ENCODE results near the gene PRTN3.
"Not testable (repeated sequence)": the region's sequence is repeated elsewhere in the genome, so short reads cannot be mapped to it uniquely, and the experiment has no call there.

The PRTN3 gene

DNA sequence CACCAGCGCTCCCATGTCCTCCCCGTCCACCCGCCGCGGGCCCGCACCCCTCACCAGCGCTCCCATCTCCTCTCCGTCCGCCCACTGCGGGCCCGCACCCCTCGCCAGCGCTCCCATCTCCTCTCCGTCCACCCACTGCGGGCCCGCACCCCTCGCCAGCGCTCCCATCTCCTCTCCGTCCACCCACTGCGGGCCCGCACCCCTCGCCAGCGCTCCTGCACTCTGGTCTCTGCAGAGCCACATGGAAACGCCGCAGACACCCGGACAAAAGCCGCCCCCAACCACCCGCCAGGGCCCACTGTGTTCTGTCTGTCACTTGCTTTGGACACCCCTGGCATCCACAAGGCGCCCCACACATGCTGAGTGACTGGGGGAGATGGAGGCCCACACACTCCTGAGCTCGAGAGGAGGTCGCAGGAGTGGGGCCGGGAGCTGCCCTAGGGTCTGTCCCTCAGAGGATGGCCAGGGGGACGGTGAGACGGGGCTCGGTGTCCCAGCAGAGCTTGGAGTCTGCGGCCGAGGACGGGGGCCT lies 26.0 kb downstream of the PRTN3 start:
- no peak for DNase-seq (ENCODE audit: low read depth, low spot score)

DNA sequence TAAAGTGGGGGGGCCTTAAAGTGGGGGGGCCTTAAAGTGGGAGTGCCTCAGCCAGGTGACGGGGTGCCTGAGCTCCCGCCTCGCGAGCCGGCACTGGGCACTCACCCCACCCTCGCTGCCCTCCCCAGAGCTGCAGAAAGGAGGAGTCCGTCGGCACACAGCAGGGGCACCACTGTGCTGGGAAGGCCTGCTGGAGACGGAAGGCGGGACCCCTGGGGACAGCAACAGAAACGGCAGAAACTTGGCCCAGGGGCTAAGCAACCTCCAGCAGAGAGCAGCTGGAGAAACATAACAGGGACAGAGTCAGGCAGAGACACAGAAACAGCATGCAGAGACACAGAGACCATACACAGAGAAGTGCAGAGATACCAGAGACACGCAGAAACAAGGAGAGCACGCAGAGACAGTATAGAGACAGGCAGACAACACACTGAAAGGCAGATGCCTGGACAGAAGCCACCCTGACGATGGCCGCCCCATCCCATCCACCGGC lies 26.5 kb downstream of the PRTN3 start:
- DNase-seq (ENCODE audit: low read depth, low spot score): no peak

DNA sequence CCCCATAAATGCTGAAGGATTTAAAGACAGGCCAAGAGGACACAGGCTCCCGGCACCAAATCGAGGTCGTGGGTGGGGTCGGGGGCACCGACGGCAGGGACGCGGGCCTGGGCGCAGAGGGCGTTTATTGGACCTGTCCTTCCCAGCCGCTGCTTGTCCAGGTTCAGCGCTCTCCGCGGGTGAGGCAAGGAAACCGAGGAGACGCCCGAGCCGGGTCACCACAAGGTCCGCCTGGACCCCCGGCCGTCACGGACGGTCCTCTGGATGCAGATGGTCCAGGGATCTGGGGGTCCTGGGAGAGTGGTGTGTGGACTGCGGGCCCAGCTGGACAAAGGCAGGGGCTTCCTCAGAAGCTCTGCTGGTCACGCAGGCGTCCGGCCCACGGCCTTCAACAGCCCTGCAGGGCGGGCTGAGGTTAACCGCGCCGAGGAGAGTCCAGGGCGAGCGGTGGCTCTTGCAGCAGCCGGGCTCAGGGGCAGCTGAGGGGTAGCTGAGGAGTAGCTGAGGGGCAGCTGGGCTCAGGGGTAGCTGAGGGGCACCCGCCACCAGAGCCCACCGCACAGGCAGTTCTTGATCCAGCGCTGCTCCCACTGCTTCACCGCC lies 27.2 kb downstream of the PRTN3 start:
- no peak for DNase-seq (ENCODE audit: low read depth, low spot score)

DNA sequence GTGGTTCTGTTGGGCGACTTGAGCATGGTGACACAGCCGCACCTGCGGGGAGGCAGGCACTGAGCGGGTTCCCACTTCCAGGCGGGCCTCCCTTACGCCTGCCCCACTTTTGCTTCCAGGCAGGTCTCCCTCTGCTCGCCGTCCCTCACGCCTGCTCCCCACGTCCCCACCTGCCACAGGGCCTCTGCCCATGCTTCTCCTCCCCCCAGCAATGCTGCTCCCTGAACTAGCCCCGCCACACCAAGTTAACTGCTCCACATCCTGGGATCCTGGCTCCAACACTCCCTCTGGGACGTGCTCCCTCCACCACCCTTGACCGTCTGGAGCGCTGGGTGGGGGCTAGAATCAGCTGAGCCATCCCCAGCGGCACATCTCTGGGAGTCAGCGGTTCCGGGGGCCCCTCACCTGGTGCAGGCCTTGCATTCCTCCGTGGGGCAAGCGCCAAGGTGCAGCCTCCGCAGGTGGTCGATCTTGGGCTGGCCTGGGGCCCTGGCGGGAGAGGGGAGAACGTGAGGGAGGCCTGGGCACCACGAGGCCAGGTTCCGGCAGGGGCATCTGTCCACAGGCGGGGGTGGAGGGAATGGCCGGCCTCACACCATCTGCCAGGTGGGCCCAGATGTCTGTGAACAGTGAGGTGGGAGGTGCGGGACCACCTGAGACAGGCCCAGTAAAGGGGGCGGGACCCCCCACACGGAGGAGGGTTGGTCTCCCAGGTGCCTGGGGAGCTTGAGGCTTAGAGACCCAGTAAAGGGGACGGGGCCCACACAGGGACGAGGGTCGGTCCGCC lies 27.9 kb downstream of the PRTN3 start:
- no peak for DNase-seq (ENCODE audit: low read depth, low spot score)

DNA sequence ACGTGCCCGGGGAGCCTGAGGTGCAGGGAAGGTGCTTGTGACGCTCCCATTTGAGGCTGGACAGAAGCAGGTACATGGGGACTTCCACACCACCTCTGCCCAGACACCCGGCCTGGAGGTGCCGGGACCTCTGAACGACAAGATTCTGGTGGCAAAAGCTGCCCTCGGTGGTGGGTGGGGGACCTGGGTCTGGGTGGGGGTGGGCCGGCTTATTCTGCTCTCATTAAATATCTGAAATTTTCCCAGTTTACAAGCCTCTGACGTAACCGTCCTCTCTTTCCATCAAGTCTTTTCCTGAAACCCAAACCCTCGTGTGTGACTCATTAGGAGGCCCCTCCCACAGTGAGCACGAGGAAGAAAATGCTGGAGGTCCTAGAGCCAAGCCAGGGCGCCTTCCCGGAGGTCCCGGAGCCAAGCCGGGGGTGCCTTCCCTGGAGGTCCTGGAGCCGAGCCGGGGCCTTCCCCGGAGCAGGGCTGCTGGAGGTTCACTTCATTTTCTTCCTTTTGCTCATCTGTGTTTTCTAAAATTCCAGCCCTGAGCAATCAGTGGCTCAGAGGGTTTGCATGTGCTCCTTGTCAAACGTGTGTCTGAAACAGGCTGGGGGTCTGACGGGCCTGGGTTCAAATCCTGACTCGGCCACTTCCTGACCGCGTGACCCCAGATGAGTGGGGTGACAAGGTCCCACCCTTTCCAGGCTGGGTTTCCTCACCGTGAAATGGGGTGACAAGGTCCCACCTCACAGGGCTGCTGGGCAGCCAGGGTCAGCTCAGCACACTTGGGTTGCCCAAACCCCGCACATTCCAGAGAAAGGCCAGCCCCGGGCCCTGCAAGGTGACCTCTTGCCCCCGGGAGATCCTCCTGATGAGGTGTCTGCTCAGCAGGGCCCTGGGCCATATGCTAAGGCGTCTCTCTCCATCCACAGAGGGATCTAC lies 28.7 kb downstream of the PRTN3 start:
- DNase-seq (ENCODE audit: low read depth, low spot score): no peak

DNA sequence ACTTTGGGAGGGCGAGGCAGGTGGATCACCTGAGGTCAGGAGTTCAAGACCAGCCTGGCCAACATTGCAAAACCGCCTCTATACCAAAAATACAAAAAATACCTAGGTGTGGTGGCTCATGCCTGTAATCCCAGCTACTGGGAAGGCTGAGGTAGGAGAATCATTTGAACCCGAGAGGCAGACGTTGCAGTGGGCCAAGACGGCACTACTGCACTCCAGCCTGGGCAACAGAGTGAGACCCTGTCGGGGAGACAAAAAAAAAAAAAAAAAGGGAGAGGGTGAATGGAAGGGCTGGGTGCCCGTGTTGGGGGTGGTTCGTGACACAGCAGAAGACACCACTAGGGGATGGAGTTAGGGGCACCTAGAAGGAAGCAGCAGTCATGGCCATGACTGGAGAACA lies 29.5 kb downstream of the PRTN3 start:
- no peak for DNase-seq (ENCODE audit: low read depth, low spot score)

DNA sequence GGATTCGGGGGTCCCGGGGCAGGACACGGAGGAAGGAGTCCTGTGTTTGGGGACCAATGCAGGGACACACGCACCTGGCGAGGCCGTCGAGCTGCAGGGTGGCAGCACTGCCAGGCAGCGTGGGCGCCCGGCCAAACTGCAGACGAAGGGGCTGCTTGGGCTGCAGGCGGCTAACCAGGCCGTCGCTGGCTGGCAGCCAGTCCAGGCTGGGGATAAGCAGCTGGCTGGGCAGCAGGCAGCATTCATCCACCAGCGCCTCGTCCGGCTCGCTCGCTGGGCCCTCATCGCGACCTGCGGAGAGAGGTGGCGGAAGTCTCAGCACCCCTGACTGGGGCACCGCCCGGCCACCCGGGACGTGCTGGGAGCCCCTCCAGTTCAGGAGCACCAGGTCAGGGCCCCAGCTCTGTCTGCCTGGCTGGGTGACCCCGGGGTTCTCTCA lies 30.2 kb downstream of the PRTN3 start:
- DNase-seq (ENCODE audit: low read depth, low spot score): no peak

DNA sequence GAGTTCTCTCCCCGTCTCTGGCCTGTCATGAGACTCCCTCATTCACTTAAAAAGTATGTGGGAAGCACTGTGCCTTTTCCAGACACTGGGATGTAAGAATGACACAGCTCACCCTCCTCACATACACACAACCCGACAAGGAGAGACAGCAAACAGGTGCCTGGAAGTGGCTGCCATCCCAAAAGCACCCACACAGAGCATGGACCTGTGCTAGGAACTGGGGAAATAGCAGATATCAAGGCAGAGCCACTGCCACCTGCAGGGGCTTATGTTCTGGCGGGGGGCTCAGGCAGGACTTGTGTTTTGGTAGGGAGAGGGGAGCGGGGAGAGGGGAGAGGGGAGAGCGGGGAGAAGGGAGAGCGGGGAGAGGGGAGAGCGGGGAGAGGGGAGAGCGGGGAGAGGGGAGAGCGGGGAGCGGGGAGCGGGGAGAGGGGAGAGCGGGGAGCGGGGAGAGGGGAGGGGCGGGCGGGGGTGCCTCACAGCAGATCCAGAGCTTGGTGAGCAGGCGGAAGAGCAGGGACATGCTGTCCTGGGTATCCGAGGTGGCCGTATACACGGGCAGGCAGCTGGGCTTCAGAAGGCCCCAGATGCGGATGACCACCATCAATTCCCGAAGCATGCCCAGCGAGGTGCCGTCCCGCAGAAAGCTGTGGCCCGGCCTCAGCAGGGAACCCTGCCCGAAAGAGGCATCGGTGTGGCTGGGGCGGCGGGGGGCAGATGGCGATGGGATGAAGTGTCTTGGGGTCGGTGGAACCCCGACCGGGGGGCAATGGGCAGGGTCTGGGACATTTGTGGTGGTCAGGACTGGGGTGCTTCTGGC lies 30.9 kb downstream of the PRTN3 start:
- no peak for DNase-seq (ENCODE audit: low read depth, low spot score)

DNA sequence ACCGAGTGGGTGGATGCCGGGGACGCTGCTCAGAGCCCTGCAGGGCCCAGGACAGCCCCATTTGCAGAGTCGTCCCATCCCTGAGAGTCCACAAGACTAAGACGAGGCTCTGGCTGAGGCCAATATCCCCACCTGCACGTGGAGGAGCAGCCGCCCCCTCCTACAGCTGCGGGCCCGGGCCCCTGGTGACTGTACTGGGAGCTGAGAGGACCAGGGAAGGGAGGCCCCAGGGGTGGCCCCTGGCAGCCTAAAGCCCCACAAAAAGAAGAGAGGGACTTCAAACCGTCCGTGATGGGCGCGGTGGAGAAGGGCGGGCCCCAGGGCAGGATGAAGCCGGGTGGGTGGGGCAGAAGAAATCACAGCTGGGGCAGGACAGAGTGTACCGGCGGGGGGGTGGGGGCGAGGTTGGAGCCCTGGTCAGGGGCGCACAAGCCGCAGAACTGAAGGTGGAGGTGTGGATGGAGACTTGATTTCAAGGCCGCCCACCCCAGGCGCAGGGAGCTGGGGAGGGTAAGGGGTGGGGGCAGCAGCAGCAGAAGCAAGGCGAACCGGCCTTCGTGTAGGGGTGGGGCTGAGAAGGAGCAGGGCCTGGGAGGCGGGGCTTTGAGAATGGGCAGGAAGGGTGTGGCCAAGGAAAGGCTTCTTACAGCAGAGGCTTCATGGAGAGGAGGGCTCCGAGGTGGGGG lies 31.6 kb downstream of the PRTN3 start:
- no peak for DNase-seq (ENCODE audit: low read depth, low spot score)

DNA sequence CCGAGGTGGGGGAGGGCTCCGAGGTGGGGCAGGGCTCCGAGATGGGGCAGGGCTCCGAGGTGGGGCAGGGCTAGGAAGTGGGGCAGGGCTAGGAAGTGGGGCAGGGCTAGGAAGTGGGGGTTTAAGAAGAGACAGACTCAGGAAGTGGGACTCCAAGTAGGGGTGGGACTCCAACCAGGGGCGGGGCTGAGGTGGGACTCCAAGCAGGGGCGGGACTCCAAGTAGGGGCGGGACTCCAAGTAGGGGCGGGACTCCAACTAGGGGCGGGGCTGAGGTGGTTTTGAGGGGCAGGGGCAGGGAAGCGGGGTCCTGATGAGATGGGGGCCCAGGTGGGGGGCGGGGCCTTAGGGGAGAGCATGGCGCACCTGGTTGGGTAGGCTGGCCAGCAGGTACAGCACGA lies 32.3 kb downstream of the PRTN3 start:
- no peak for DNase-seq (ENCODE audit: low read depth, low spot score)

DNA sequence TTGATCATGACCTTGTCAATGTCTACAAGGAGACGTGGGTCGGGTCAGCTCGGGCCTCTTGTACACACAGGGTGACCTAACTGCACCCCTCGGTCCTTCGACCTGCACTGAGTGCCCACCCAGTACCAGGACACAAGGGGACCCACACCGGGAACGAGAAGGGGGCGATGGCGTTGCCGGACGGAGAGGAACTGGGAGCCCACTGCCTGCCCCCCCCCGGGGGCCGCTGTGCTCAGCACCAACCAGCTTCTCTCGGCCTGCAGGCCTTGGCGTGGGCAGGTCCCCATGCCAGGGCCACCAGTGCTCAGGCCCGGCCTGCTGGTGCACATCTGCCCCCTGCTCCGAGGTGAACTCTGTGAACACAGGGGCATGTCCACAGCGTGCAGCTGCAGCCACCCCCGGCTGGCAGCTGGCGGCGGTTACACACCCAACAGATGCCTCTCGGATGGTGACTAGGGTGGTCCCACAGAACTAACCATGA lies 32.8 kb downstream of the PRTN3 start:
- DNase-seq (ENCODE audit: low read depth, low spot score): no peak

DNA sequence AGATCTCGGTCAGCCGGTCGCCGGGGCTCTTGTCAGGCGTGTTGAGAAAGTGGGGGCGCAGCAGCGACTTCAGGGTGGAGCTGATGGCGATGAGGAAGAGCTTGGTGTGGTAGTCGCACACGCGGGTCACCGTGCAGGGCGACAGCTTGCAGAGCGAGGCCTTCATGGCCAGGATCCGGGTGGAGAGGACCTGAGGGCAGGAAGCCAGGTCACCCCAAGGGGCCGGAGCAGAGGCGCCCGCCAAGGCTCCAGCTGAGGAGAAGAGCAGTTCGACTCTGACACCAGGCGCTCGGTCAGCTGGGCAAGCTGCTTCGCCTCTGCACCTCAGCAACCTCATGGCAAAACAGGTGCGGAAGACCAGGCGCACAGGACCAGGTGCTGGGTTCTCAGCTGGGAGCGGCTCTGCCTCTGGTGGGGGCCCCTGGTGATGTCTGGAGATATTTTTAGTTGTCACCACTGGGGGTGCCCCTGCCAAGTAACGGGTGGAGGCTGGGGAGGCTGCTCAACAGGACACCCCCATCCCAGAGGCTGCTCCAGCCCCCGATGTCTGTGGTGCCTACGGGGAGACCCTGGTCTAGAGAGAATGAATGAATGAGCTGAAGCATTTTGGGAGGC lies 34.6 kb downstream of the PRTN3 start:
- DNase-seq (ENCODE audit: low read depth, low spot score): no peak

DNA sequence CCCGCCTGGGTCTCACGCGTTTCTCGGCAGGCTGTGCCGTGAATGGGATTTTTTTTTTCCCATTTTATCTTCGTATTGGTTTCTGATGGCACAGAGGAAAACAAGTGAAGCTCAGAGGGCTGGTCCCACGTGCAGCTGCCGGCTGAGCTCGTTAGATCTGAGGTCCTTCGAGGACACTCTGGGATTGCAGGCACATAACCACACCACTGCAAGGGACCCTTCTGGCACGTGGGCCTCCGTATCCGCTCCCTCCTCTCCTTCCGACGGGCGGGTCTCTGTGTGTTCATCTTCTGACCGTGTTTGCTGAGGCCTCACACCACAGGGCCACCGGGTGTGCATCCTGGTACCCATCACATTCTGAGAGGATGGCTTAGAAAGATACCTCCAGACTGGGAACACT lies 35.3 kb downstream of the PRTN3 start:
- no peak for DNase-seq (ENCODE audit: low read depth, low spot score)

DNA sequence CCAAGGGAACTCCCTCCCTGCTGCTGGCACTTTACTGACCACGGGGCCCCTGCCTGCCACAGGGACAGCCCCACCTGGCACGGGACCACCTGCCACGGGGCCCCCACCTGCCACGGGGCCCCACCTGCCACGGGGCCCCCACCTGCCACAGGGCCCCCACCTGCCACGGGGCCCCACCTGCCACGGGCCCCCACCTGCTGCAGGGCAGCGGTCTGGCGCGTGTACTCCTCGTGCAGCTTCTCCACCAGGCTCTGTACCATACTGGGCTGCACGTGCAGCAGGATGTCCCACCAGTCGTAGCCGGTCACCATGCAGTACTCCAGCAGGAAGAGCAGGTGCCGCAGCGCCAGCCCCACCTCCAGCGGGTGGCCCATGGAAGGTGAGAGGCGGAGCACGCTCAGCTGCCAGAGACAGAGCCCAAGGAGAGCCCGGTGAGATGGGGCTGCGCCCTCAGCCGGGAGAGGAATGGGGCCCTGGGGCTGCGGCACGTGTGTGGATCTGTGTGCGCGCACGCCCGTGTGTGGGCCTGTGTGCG lies 36.0 kb downstream of the PRTN3 start:
- no peak for DNase-seq (ENCODE audit: low read depth, low spot score)

DNA sequence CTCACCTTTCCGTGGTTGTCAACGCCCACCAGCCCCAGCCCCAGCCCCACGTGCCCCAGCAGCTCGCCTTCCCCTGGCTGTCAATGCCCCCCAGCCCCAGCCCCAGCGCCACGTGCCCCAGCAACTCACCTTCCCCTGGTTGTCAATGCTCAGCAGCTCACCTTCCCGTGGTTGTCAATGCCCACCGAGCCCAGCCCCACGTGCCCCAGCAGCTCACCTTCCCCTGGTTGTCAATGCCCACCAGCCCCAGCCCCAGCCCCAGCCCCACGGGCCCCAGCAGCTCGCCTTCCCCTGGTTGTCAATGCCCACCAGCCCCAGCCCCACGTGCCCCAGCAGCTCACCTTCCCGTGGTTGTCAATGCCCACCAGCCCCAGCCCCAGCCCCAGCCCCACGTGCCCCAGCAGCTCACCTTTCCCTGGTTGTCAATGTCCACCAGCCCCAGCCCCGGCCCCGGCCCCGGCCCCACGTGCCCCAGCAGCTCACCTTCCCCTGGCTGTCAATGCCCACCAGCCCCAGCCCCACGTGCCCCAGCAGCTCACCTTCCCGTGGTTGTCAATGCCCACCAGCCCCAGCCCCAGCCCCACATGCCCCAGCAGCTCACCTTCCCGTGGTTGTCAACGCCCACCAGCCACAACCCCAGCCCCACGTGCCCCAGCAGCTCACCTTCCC lies 37.3 kb downstream of the PRTN3 start:
- DNase-seq (ENCODE audit: low read depth, low spot score): not testable (repeated sequence)

DNA sequence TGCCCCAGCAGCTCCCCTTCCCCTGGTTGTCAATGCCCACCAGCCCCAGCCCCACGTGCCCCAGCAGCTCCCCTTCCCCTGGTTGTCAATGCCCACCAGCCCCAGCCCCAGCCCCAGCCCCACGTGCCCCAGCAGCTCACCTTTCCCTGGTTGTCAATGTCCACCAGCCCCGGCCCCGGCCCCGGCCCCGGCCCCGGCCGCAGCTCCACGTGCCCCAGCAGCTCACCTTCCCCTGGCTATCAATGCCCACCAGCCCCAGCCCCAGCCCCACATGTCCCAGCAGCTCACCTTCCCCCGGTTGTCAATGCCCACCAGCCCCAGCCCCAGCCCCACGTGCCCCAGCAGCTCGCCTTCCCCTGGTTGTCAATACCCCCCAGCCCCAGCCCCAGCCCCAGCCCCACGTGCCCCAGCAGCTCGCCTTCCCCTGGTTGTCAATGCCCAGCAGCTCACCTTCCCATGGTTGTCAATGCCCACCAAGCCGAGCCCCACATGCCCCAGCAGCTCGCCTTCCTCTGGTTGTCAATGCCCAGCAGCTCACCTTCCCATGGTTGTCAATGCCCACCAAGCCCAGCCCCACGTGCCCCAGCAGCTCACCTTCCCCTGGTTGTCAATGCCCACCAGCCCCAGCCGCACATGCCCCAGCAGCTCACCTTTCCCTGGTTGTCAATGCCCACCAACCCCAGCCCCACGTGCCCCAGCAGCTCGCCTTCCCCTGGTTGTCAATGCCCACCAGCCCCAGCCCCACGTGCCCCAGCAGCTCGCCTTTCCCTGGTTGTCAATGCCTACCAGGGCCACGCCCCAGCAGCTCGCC lies 38.2 kb downstream of the PRTN3 start:
- DNase-seq (ENCODE audit: low read depth, low spot score): not testable (repeated sequence)

DNA sequence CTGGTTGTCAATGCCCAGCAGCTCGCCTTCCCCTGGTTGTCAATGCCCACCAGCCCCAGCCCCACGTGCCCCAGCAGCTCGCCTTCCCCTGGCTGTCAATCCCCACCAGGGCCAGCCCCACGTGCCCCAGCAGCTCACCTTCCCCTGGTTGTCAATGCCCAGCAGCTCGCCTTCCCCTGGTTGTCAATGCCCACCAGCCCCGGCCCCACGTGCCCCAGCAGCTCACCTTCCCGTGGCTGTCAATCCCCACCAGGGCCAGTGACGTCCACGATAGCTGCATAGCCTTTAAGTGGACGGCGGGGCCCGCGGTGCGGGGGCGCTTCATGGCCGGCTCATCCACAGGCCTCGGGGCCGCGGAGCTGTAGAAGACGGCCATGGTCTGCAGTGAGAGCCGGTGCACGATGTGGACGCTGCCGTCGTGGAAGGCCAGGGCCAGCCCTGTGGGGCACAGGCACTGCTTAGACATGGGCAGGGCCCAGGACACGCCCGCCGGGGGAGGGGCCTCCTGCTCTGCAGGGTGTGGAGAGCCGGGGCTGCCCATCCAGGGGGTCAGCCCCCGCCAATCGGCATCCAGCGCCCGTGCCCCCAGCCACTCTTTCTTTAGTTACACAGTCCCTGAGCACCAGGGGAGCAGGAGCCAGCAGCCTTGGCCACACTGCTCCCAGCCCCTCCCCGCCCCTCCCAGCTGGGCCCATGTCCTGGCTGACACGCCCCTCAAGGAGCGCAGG lies 39.1 kb downstream of the PRTN3 start:
- no peak for DNase-seq (ENCODE audit: low read depth, low spot score)
